IMR-90 (cell line): Measurements from ENCODE around the gene CLCF1. TPM values are rescaled to one million over a fixed set of nuclear protein-coding genes. Genes with fewer than 3 reads are reported as not detected.

ENCODE experiments used
- ATAC-seq: fragments of 200-7000 bp; cut with Tn5 transposase; 2 replicates; pipeline ENCODE4 v1.9.1; 2020; ENCODE audit warnings: low read depth, mild to moderate bottlenecking, moderate library complexity
- BruUV-seq: library from RNA; stranded (reverse); fragments of 400-500 nt; replicated peaks from 2 replicates; lab custom pipeline; 2021; lab: Mats Ljungman, UMichigan
- CTCF ChIA-PET: fragments of 300-600 bp; formaldehyde crosslinking; extraction: SDS; loops from one replicate; lab custom pipeline; 2021; ENCODE audit warnings: antibody characterized with exemption; lab: Yijun Ruan, JAX
- POLR2A ChIA-PET: fragments of 300-600 bp; sonication (Branson Sonifier 250); formaldehyde crosslinking; loops from one replicate; lab custom pipeline; 2022; ENCODE audit warnings: antibody characterized with exemption; ENCODE audit not compliant: unreplicated experiment; lab: Charles Lee
- DNase-seq: peaks from one replicate; pipeline ENCODE4 v3.0.0; 2013
- H2AFZ ChIP-seq: replicated peaks from 2 replicates; pipeline ENCODE3; 2013; ENCODE audit warnings: low read length, mild to moderate bottlenecking; ENCODE audit not compliant: poor library complexity
- H2AK5ac ChIP-seq: 2 replicates; pipeline ENCODE4 v1.6.1; 2013; ENCODE audit warnings: low read depth, low read length, inconsistent platforms
- H2AK9ac ChIP-seq: replicated peaks from 2 replicates; pipeline ENCODE3; 2013; ENCODE audit warnings: mild to moderate bottlenecking, low read depth, low read length, moderate library complexity; ENCODE audit not compliant: poor library complexity
- H2BK120ac ChIP-seq: 2 replicates; pipeline ENCODE4 v1.6.1; 2013; ENCODE audit warnings: low read depth, low read length, inconsistent platforms
- H2BK15ac ChIP-seq: 3 replicates; pipeline ENCODE4 v1.6.1; 2013; ENCODE audit warnings: low read depth, low read length, inconsistent platforms
- H2BK20ac ChIP-seq: 2 replicates; pipeline ENCODE4 v1.6.1; 2013; ENCODE audit warnings: low read depth, mild to moderate bottlenecking, inconsistent platforms, low read length, moderate library complexity
- H2BK5ac ChIP-seq: 2 replicates; pipeline ENCODE4 v1.6.1; 2013; ENCODE audit warnings: mild to moderate bottlenecking, low read depth, low read length, inconsistent platforms; ENCODE audit not compliant: poor library complexity, severe bottlenecking
- H3K14ac ChIP-seq: replicated peaks from 2 replicates; pipeline ENCODE4 v1.6.1; 2013; ENCODE audit warnings: low read depth, low read length, inconsistent platforms
- H3K18ac ChIP-seq: 2 replicates; pipeline ENCODE4 v1.6.1; 2013; ENCODE audit warnings: low read depth, low read length, control low read depth
- H3K23ac ChIP-seq: 2 replicates; pipeline ENCODE4 v1.6.1; 2013; ENCODE audit warnings: low read depth, low read length, inconsistent platforms
- H3K27ac ChIP-seq: 2 replicates; pipeline ENCODE4 v1.5.1; 2013; ENCODE audit warnings: mild to moderate bottlenecking, control low read depth, low read length; ENCODE audit not compliant: insufficient read depth
- H3K27me3 ChIP-seq: 2 replicates; pipeline ENCODE4 v1.6.1; 2013; ENCODE audit warnings: low read length; ENCODE audit not compliant: control insufficient read depth, insufficient read depth
- H3K36me3 ChIP-seq: 2 replicates; pipeline ENCODE4 v1.6.1; 2013; ENCODE audit warnings: low read length, mixed read lengths; ENCODE audit not compliant: control insufficient read depth, insufficient read depth
- H3K4ac ChIP-seq: 2 replicates; pipeline ENCODE4 v1.6.1; 2013; ENCODE audit warnings: low read depth, low read length, inconsistent platforms
- H3K4me1 ChIP-seq: 2 replicates; pipeline ENCODE4 v1.6.1; 2013; ENCODE audit warnings: low read length, mixed read lengths; ENCODE audit not compliant: control insufficient read depth, insufficient read depth
- H3K4me2 ChIP-seq: 2 replicates; pipeline ENCODE4 v1.6.1; 2013; ENCODE audit warnings: low read depth, mild to moderate bottlenecking, control low read depth, low read length, moderate library complexity
- H3K4me3 ChIP-seq: 2 replicates; pipeline ENCODE4 v1.5.1; 2013; ENCODE audit warnings: low read depth, mild to moderate bottlenecking, control low read depth, low read length, moderate library complexity; ENCODE audit not compliant: insufficient read depth
- H3K56ac ChIP-seq: 2 replicates; pipeline ENCODE4 v1.6.1; 2013; ENCODE audit warnings: low read length, inconsistent platforms; ENCODE audit not compliant: insufficient read depth; ENCODE audit errors: extremely low read depth
- H3K79me1 ChIP-seq, 2 experiments: 2 replicates each; pipeline ENCODE4 v1.6.1; 2013; ENCODE audit warnings: low read length in 2 of 2, inconsistent platforms in 1 of 2, low read depth in 1 of 2
- H3K9ac ChIP-seq: 2 replicates; pipeline ENCODE4 v1.6.1; 2013; ENCODE audit warnings: low read depth, low read length, control low read depth
- H3K9me1 ChIP-seq: 2 replicates; pipeline ENCODE4 v1.6.1; 2013; ENCODE audit warnings: low read length, inconsistent platforms; ENCODE audit not compliant: insufficient read depth
- H3K9me3 ChIP-seq: 2 replicates; pipeline ENCODE4 v1.6.1; 2013; ENCODE audit warnings: low read length; ENCODE audit not compliant: control insufficient read depth, insufficient read depth
- H4K20me1 ChIP-seq: 2 replicates; pipeline ENCODE4 v1.6.1; 2013; ENCODE audit warnings: low read length, inconsistent platforms; ENCODE audit not compliant: insufficient read depth
- H4K5ac ChIP-seq: 2 replicates; pipeline ENCODE4 v1.6.1; 2013; ENCODE audit warnings: mild to moderate bottlenecking, low read depth, low read length, control low read depth
- H4K8ac ChIP-seq, 2 experiments: 2 replicates each; pipeline ENCODE4 v1.6.1; 2013; ENCODE audit warnings: low read depth in 2 of 2, low read length in 2 of 2, control low read depth in 1 of 2, inconsistent platforms in 1 of 2
- H4K91ac ChIP-seq: 2 replicates; pipeline ENCODE4 v1.6.1; 2013; ENCODE audit warnings: low read depth, low read length, inconsistent platforms; ENCODE audit not compliant: insufficient read depth
- POLR2A ChIP-seq: IDR thresholded peaks from 2 replicates; pipeline ENCODE4 v1.6.1; 2012; ENCODE audit warnings: mild to moderate bottlenecking, low read depth, low read length
- RCOR1 ChIP-seq: IDR thresholded peaks from 2 replicates; pipeline ENCODE4 v1.6.1; 2012; ENCODE audit warnings: mild to moderate bottlenecking, low read length, improper control_type of control experiment; ENCODE audit not compliant: insufficient replicate concordance
- WGBS, 2 experiments: methylation state at CpG; one replicate each; pipeline versions ENCODE4 v1.1.5 to v1.1.7; 2013; ENCODE audit warnings: missing lambda C conversion rate in 2 of 2; ENCODE audit not compliant: insufficient read length in 1 of 2; ENCODE audit errors: extremely low coverage in 2 of 2; 5-methylcytosine and 5-hydroxymethylcytosine counted together
- dilution Hi-C: fragments of 300-500 bp; cut with HindIII; formaldehyde crosslinking; loops from one replicate; pipeline ENCODE4 v1.14.3; 2018; ENCODE audit warnings: low sequenced_read_pairs; ENCODE audit not compliant: unreplicated experiment
- in situ Hi-C: fragments of 300-500 bp; cut with MboI; formaldehyde crosslinking; loops from 3 replicates; pipeline ENCODE4 v1.14.3; 2019; ENCODE audit warnings: low sequenced_read_pairs, inconsistent platforms, mixed read lengths
- intact Hi-C: fragments of 100-400 bp; cut with micrococcal nuclease; formaldehyde crosslinking; loops from 2 replicates; pipeline ENCODE4 v1.10.0; 2022
- polyA plus RNA-seq, 3 experiments: library from polyadenylated mRNA; depleted of rRNA; stranded (reverse); fragments of >200 nt; gene quantifications; 2 replicates each; pipeline ENCODE4 v1.2.3, GENCODE V29; 2012; ENCODE audit warnings: low replicate concordance in 1 of 3
- total RNA-seq: library from RNA; depleted of rRNA; stranded (reverse); fragments of >200 nt; gene quantifications from 2 replicates; pipeline ENCODE4 v1.2.3, GENCODE V29; 2012
- TF ChIP-seq, protein P1 (sequence below): conservative IDR thresholded peaks from 2 replicates; pipeline ENCODE4 v1.5.1; 2012; ENCODE audit warnings: mild to moderate bottlenecking, low read depth, low read length, improper control_type of control experiment

CLCF1 gene
- total and polyA plus RNA-seq, 2 of the 4 experiments (the other 2 are of a cell fraction), result 5.6 to 27.8 TPM

DNA sequence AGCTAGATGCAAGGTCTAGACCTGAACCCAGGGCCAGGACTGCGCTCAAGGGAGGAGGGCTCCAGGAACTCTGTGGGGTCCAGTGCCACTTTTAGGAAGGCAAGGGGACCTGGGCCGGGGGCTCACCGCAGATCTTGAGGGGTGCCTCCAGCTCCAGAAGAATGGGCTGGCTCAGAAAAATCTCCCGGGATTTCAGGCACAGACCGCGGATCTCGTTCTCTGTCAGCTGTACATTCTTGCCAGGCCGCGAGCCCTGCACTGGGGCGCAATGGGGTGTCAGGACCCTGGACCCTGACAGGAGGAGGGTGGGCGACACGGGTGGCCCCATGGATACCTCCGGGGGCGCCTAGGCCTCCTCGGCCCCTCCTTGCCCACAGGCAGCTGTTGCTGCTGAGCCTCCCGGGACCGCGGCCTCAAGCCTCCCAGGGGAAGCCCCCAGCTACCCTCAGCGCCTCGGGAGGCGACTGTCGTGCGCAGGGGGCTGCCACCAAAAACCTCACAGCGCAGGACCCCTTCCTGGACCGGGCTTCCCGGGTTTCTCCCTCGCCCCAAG is 27.6 kb upstream of the CLCF1 start:
- DNase-seq (no peak), ATAC-seq (peak; percentile 1)
- peak overlapping the region; percentile 93 for H2AFZ ChIP-seq
- ChIA-PET CTCF (interaction anchor here (0.7 to 1.5 kb wide), 3 partner anchors 14 to 72 kb away, joined by 3 to 7 read pairs (median 5); no protein-coding TSS in a partner anchor), POLR2A (interaction anchor here (0.5 to 1.2 kb wide), 3 partner anchors 43 to 84 kb away, joined by 3 to 7 read pairs (median 4); partner anchors contain the start of gene TMEM134)
- no peak overlapping the region for H2BK120ac ChIP-seq
- H4K20me1 ChIP-seq, result peaks cover 30% of the 10 kb centered on the region
- 8% methylated on average over 17 of the region's 27 CpGs; no CpG with 5 or more reads in 1 of the 2 experiments for WGBS, 2 experiments
- intact Hi-C loops, result loop anchor here (2.0 kb wide), 1 partner anchor 108 kb away; the partner anchor contains the start of gene CDK2AP2
- H3K36me3 ChIP-seq, result peaks cover 40% of the 10 kb centered on the region
- H3K9me1 ChIP-seq, result no peaks in the 10 kb centered on the region
- TF ChIP-seq, protein P1, sequence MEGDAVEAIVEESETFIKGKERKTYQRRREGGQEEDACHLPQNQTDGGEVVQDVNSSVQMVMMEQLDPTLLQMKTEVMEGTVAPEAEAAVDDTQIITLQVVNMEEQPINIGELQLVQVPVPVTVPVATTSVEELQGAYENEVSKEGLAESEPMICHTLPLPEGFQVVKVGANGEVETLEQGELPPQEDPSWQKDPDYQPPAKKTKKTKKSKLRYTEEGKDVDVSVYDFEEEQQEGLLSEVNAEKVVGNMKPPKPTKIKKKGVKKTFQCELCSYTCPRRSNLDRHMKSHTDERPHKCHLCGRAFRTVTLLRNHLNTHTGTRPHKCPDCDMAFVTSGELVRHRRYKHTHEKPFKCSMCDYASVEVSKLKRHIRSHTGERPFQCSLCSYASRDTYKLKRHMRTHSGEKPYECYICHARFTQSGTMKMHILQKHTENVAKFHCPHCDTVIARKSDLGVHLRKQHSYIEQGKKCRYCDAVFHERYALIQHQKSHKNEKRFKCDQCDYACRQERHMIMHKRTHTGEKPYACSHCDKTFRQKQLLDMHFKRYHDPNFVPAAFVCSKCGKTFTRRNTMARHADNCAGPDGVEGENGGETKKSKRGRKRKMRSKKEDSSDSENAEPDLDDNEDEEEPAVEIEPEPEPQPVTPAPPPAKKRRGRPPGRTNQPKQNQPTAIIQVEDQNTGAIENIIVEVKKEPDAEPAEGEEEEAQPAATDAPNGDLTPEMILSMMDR, result no peak
- TF ChIP-seq RCOR1 (no peak), POLR2A (no peak)
- H3K4me3 ChIP-seq, result peak overlapping the region; percentile 72
- H2BK20ac ChIP-seq, result no peak overlapping the region
- H3K27me3 ChIP-seq, result no peaks in the 10 kb centered on the region
- H2AK5ac ChIP-seq, result peak overlapping the region; percentile 66
- H3K4me2 ChIP-seq, result peak overlapping the region; percentile 98
- BruUV-seq, result no TSS peak
- peak overlapping the region; percentile 26; the same call in 1 of the 2 replicates for H4K5ac ChIP-seq
- H3K4me1 ChIP-seq, result peaks cover 13% of the 10 kb centered on the region
- no peaks in the 10 kb centered on the region for H3K9me3 ChIP-seq
- peak overlapping the region; percentile 81 to 86; a peak in 2 of 4 replicates for H4K8ac ChIP-seq
- H3K27ac ChIP-seq, result peak overlapping the region; percentile 87
- no peak overlapping the region for H2BK15ac ChIP-seq
- H3K56ac ChIP-seq, result peak overlapping the region; percentile 42
- dilution Hi-C loops, result no loop called here
- peak overlapping the region; percentile 84 for H3K9ac ChIP-seq
- H3K18ac ChIP-seq, result peak overlapping the region; percentile 7; the same call in 1 of the 2 replicates
- H3K14ac ChIP-seq, result peak overlapping the region; percentile 89
- H4K91ac ChIP-seq, result peak overlapping the region; percentile 72
- H3K23ac ChIP-seq, result peak overlapping the region; percentile 86; the same call in 1 of the 2 replicates
- H2BK5ac ChIP-seq, result peak overlapping the region; percentile 78
- peak overlapping the region; percentile 99 for H2AK9ac ChIP-seq
- peak overlapping the region; percentile 76 for H3K4ac ChIP-seq
- H3K79me1 ChIP-seq, result peaks cover 17 to 35% of the 10 kb centered on the region in 2 experiments; a peak in 3 of 4 replicates
- in situ Hi-C loops, result no loop called here
